ENCODE measurements around the gene DNAH5.

DNA sequence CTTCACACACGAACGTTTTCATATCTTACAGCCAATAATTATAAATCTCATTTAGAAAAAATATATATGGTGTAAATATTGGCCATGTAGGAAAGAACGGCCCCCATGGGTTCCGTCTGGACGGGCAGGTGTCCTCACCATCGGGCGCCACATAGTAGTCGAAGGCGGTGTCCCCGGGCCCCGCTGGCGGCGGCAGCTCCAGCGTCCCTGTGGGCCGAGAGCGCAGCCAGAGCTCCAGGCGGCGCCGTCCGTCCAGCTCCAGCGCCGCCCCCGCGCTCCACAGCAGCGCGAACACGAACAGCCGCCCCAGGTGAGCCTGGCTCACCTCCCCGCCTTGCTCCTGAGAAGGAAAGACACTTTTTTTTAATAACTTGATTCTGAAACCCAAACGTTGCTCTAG is 134.6 kb downstream of the DNAH5 start:
- TF ChIP-seq POLR2AphosphoS5 (IDR thresholded peaks at IDR 0.05), result no peak
- no peak for TF ChIP-seq POLR2A (IDR thresholded peaks at IDR 0.05)
- TF ChIP-seq, protein P1, sequence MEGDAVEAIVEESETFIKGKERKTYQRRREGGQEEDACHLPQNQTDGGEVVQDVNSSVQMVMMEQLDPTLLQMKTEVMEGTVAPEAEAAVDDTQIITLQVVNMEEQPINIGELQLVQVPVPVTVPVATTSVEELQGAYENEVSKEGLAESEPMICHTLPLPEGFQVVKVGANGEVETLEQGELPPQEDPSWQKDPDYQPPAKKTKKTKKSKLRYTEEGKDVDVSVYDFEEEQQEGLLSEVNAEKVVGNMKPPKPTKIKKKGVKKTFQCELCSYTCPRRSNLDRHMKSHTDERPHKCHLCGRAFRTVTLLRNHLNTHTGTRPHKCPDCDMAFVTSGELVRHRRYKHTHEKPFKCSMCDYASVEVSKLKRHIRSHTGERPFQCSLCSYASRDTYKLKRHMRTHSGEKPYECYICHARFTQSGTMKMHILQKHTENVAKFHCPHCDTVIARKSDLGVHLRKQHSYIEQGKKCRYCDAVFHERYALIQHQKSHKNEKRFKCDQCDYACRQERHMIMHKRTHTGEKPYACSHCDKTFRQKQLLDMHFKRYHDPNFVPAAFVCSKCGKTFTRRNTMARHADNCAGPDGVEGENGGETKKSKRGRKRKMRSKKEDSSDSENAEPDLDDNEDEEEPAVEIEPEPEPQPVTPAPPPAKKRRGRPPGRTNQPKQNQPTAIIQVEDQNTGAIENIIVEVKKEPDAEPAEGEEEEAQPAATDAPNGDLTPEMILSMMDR (IDR thresholded peaks at IDR 0.05 in 8 of 11, conservative IDR thresholded peaks at IDR 0.05 in 3 of 11), result no peak
